Spleen (tissue), 7 donors: Measurements from ENCODE around the gene BRMS1.

Experiments
- POLR2AphosphoS5 ChIP-seq, 3 donors: sonication (generic); formaldehyde crosslinking; IDR thresholded peaks; one replicate each; pipeline ENCODE4 v1.5.1; 2017; ENCODE audit warnings: antibody characterized with exemption in 3 of 3
- TF ChIP-seq, protein P1 (sequence below), 11 experiments: fragments of 200-600 bp in 7 of 11; fragments of 450-650 bp in 4 of 11; sonication (generic) in 4 of 11; IDR thresholded peaks in 8 of 11; conservative IDR thresholded peaks in 3 of 11; 1 replicate in 7 of 11; 2 replicates in 4 of 11; pipeline versions ENCODE4 v1.4.0 to v1.8.0; 2016 to 2021; ENCODE audit warnings: antibody characterized with exemption in 11 of 11, inconsistent platforms in 4 of 11, mild to moderate bottlenecking in 1 of 11
- donor health status: DM: no; HTN: no; CAD: no; lungs with moderate emphysema.
- donor health status: DM: no; HTN: no; CAD: no.
- donor health status: DM: no; HTN: no; CAD: no.

DNA sequence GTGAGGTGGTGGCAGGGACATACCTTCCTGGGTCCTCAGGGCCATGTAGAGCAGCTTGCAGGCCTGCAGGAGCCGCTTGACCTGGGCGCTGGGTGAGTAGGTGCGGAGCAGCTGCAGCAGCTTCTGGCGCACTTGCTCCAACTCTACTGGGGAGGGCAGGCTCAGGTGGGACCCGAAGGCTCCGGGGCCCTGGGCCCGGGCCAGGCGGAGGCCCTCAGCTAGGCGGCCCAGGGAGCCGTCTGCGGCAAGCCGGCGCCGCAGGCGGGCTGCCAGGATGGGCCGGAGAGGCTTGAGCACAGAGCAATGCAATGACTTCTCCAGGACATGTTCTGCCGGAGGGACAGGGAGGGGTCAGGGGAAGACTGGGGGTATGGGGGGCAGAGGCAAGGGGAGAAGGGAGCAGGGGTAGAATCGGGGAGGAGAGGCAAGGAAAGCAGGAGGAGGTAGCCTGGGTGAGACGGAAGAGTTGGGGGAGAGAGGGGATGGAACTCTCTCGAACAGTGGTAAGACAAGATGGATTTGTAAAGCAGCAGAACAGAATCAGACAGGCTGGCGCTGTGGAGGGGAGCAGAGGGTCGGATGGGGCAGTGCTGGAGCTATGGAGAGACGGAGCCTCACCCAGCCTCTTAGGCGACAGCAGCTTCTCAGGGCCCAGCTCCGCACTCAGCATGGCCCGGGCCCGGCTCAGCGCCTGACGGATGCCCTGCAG, 10.9 kb downstream of the BRMS1 start:
- no peak for TF ChIP-seq POLR2AphosphoS5 (IDR thresholded peaks at IDR 0.05)
- TF ChIP-seq, protein P1, sequence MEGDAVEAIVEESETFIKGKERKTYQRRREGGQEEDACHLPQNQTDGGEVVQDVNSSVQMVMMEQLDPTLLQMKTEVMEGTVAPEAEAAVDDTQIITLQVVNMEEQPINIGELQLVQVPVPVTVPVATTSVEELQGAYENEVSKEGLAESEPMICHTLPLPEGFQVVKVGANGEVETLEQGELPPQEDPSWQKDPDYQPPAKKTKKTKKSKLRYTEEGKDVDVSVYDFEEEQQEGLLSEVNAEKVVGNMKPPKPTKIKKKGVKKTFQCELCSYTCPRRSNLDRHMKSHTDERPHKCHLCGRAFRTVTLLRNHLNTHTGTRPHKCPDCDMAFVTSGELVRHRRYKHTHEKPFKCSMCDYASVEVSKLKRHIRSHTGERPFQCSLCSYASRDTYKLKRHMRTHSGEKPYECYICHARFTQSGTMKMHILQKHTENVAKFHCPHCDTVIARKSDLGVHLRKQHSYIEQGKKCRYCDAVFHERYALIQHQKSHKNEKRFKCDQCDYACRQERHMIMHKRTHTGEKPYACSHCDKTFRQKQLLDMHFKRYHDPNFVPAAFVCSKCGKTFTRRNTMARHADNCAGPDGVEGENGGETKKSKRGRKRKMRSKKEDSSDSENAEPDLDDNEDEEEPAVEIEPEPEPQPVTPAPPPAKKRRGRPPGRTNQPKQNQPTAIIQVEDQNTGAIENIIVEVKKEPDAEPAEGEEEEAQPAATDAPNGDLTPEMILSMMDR (IDR thresholded peaks at IDR 0.05 in 8 of 11, conservative IDR thresholded peaks at IDR 0.05 in 3 of 11) = no peak
